Measurements from ENCODE around the gene CLEC20A.

Gene CLEC20A

GRCh38 chr1:178472531-178472930, 24.2 kb downstream of the CLEC20A start:
- no peak for DNase-seq (ENCODE audit: low read depth in 2 of 2)

- no peak for DNase-seq (ENCODE audit: low read depth in 2 of 2)
Measured at GRCh38 chr1:178470411-178470960, 26.3 kb downstream of the CLEC20A start.

- DNase-seq (ENCODE audit: low read depth in 2 of 2) = no peak
Measured at GRCh38 chr1:178467837-178468236, 28.9 kb downstream of the CLEC20A start.

GRCh38 chr1:178465011-178465410, 31.8 kb downstream of the CLEC20A start:
- no peak for DNase-seq (ENCODE audit: low read depth in 2 of 2)

GRCh38 chr1:178464566-178464965, 32.2 kb downstream of the CLEC20A start:
- no peak for DNase-seq (ENCODE audit: low read depth in 2 of 2)

GRCh38 chr1:178464141-178464540, 32.6 kb downstream of the CLEC20A start:
- no peak for DNase-seq (ENCODE audit: low read depth in 2 of 2)

GRCh38 chr1:178461701-178462100, 35.1 kb downstream of the CLEC20A start:
- no peak for DNase-seq (ENCODE audit: low read depth in 2 of 2)

- DNase-seq (ENCODE audit: low read depth in 2 of 2) = no peak
Measured at GRCh38 chr1:178461104-178461503, 35.7 kb downstream of the CLEC20A start.

GRCh38 chr1:178458203-178458602, 38.6 kb downstream of the CLEC20A start:
- DNase-seq (ENCODE audit: low read depth in 2 of 2) = no peak

- no peak for DNase-seq (ENCODE audit: low read depth in 2 of 2)
Measured at GRCh38 chr1:178457651-178458050, 39.1 kb downstream of the CLEC20A start.

GRCh38 chr1:178456472-178456871, 40.3 kb downstream of the CLEC20A start:
- no peak for DNase-seq (ENCODE audit: low read depth in 2 of 2)

GRCh38 chr1:178452013-178452412, 44.8 kb downstream of the CLEC20A start:
- no peak for DNase-seq (ENCODE audit: low read depth in 2 of 2)

- DNase-seq (ENCODE audit: low read depth in 2 of 2) = no peak
Measured at GRCh38 chr1:178451529-178451928, 45.2 kb downstream of the CLEC20A start.

GRCh38 chr1:178450871-178451270, 45.9 kb downstream of the CLEC20A start:
- DNase-seq (ENCODE audit: low read depth in 2 of 2) = no peak

GRCh38 chr1:178442925-178443324, 53.8 kb downstream of the CLEC20A start:
- no peak for DNase-seq (ENCODE audit: low read depth in 2 of 2)

- DNase-seq (ENCODE audit: low read depth in 2 of 2) = no peak
Measured at GRCh38 chr1:178438432-178438831, 58.3 kb downstream of the CLEC20A start.

- DNase-seq (ENCODE audit: low read depth in 2 of 2) = no peak
Measured at GRCh38 chr1:178436899-178437298, 59.9 kb downstream of the CLEC20A start.

- no peak for DNase-seq (ENCODE audit: low read depth in 2 of 2)
Measured at GRCh38 chr1:178434899-178435435, 61.8 kb downstream of the CLEC20A start.

GRCh38 chr1:178434360-178434759, 62.4 kb downstream of the CLEC20A start:
- no peak for DNase-seq (ENCODE audit: low read depth in 2 of 2)
